CD14-positive monocyte (primary cell): ENCODE data around the gene KASH5. TPM values are rescaled to one million over a fixed set of nuclear protein-coding genes. Genes with fewer than 3 reads are reported as not detected.

ENCODE experiments used
- DNase-seq, 3 donors: peaks; one replicate each; pipeline ENCODE4 v3.0.0-alpha.2; 2011 to 2022
- H2AFZ ChIP-seq: 2 replicates; pipeline ENCODE4 v1.6.0; 2012; ENCODE audit warnings: mild to moderate bottlenecking, low read depth, low read length, inconsistent platforms; ENCODE audit not compliant: insufficient read depth, poor library complexity, severe bottlenecking
- H3K27ac ChIP-seq, 2 donors: 1 replicate in 1 of 2; 2 replicates in 1 of 2; pipeline ENCODE4 v1.5.1; 2012 to 2013; ENCODE audit warnings: low read length in 2 of 2, control low read depth in 1 of 2, inconsistent platforms in 1 of 2, low read depth in 1 of 2, mild to moderate bottlenecking in 1 of 2
- H3K27me3 ChIP-seq, 2 donors: one replicate each; pipeline versions ENCODE4 v1.6.0 to v1.6.1; 2011 to 2013; ENCODE audit warnings: low read length in 2 of 2; ENCODE audit not compliant: control insufficient read depth in 2 of 2, insufficient read depth in 2 of 2
- H3K36me3 ChIP-seq, 2 donors: replicated peaks in 1 of 2; 1 replicate in 1 of 2; 2 replicates in 1 of 2; pipeline versions ENCODE4 v1.5.1 to v1.6.1; 2012 to 2013; ENCODE audit warnings: low read length in 2 of 2, control low read depth in 1 of 2, inconsistent platforms in 1 of 2, mild to moderate bottlenecking in 1 of 2; ENCODE audit not compliant: insufficient read depth in 2 of 2, control insufficient read depth in 1 of 2
- H3K4me1 ChIP-seq, 2 donors: 1 replicate in 1 of 2; 2 replicates in 1 of 2; pipeline versions ENCODE4 v1.5.1 to v1.6.1; 2012 to 2013; ENCODE audit warnings: low read length in 2 of 2, control low read depth in 1 of 2, inconsistent platforms in 1 of 2, mild to moderate bottlenecking in 1 of 2, moderate library complexity in 1 of 2; ENCODE audit not compliant: insufficient read depth in 2 of 2, control insufficient read depth in 1 of 2
- H3K4me2 ChIP-seq: replicated peaks from 2 replicates; pipeline ENCODE3; 2012; ENCODE audit warnings: low read length, moderate library complexity, mild to moderate bottlenecking; ENCODE audit not compliant: poor library complexity, severe bottlenecking; ENCODE audit errors: extremely low read depth
- H3K4me3 ChIP-seq, 3 experiments: fragments of 200-600 bp in 1 of 3; sonication (generic) in 1 of 3; replicated peaks in 1 of 3; 1 replicate in 2 of 3; 2 replicates in 1 of 3; pipeline ENCODE4 v1.5.1; 2011 to 2013; ENCODE audit warnings: low read length in 3 of 3, mild to moderate bottlenecking in 3 of 3, control low read depth in 2 of 3, low read depth in 2 of 3, inconsistent platforms in 1 of 3, moderate library complexity in 1 of 3
- H3K79me2 ChIP-seq: 2 replicates; pipeline ENCODE4 v1.6.0; 2012; ENCODE audit warnings: mild to moderate bottlenecking, control low read depth, inconsistent platforms, low read length, moderate library complexity; ENCODE audit not compliant: insufficient read depth
- H3K9ac ChIP-seq: 2 replicates; pipeline ENCODE4 v1.6.0; 2017; ENCODE audit warnings: low read length, mild to moderate bottlenecking; ENCODE audit not compliant: insufficient read depth, poor library complexity, severe bottlenecking
- H3K9me3 ChIP-seq, 2 donors: replicated peaks in 1 of 2; 1 replicate in 1 of 2; 2 replicates in 1 of 2; pipeline versions ENCODE4 v1.5.1 to v1.6.1; 2012 to 2013; ENCODE audit warnings: low read length in 2 of 2, control low read depth in 1 of 2; ENCODE audit not compliant: control insufficient read depth in 1 of 2, insufficient read depth in 1 of 2
- H4K20me1 ChIP-seq: 2 replicates; pipeline ENCODE4 v1.6.0; 2012; ENCODE audit warnings: mild to moderate bottlenecking, low read length, control low read depth, moderate library complexity; ENCODE audit not compliant: insufficient read depth
- H3K27ac Mint-ChIP-seq, 7 donors: one replicate each; pipeline ENCODE4 v1.8.0; 2020; ENCODE audit warnings: mild to moderate bottlenecking in 7 of 7, mixed read lengths in 7 of 7, moderate library complexity in 6 of 7, inconsistent platforms in 2 of 7
- H3K27me3 Mint-ChIP-seq, 3 donors: one replicate each; pipeline ENCODE4 v1.8.0; 2021 to 2022; ENCODE audit warnings: low read depth in 3 of 3, mild to moderate bottlenecking in 3 of 3, mixed read lengths in 3 of 3, moderate library complexity in 3 of 3, inconsistent platforms in 1 of 3
- H3K36me3 Mint-ChIP-seq, 2 donors: one replicate each; pipeline ENCODE4 v1.8.0; 2020; ENCODE audit warnings: mixed read lengths in 2 of 2, inconsistent platforms in 1 of 2, mild to moderate bottlenecking in 1 of 2
- H3K4me1 Mint-ChIP-seq: one replicate; pipeline ENCODE4 v1.8.0; 2020; ENCODE audit warnings: mild to moderate bottlenecking, mixed read lengths
- H3K4me3 Mint-ChIP-seq, 2 donors: one replicate each; pipeline ENCODE4 v1.8.0; 2020; ENCODE audit warnings: mild to moderate bottlenecking in 2 of 2, mixed read lengths in 2 of 2, moderate library complexity in 1 of 2
- H3K9me3 Mint-ChIP-seq, 7 donors: one replicate each; pipeline ENCODE4 v1.8.0; 2020 to 2022; ENCODE audit warnings: mixed read lengths in 7 of 7, mild to moderate bottlenecking in 6 of 7, moderate library complexity in 6 of 7, inconsistent platforms in 2 of 7
- CTCF ChIP-seq: fragments of 200-600 bp; IDR thresholded peaks from one replicate; pipeline ENCODE4 v1.8.0; 2022; ENCODE audit warnings: antibody characterized with exemption, mild to moderate bottlenecking
- WGBS: methylation state at CpG from one replicate; pipeline ENCODE4 v1.1.5; 2013; ENCODE audit warnings: missing lambda C conversion rate; ENCODE audit not compliant: insufficient coverage; 5-methylcytosine and 5-hydroxymethylcytosine counted together
- intact Hi-C, 2 donors: fragments of 100-400 bp; cut with micrococcal nuclease; formaldehyde crosslinking; loops; one replicate each; pipeline versions ENCODE4 v1.15.0 to v1.15.1; 2023
- polyA plus RNA-seq, 3 donors: library from polyadenylated mRNA; depleted of rRNA in 1 of 3; unstranded in 2 of 3; stranded (reverse) in 1 of 3; fragments of 300-500 nt in 2 of 3; fragments of >200 nt in 1 of 3; fragmentation: Illumina TruSeq in 2 of 3; gene quantifications; 1 replicate in 2 of 3; 2 replicates in 1 of 3; pipeline ENCODE4 v1.2.3, GENCODE V29; 2012 to 2021

Gene KASH5
- polyA plus RNA-seq, 3 donors, result not detected

GRCh38 chr19:49445997-49446396, 57.9 kb downstream of the KASH5 start:
- H3K27me3 ChIP-seq, result peaks cover 12 to 14% of the 10 kb centered on the region in 2 donors
- H3K9me3 ChIP-seq, result peaks cover 0 to 10% of the 10 kb centered on the region in 2 donors
- no peak overlapping the region for H3K27ac ChIP-seq
- peaks cover 43 to 55% of the 10 kb centered on the region in 2 donors for H3K4me1 ChIP-seq
- H2AFZ ChIP-seq, result no peak overlapping the region
- intact Hi-C loops, result no loop called here
- DNase-seq, result no peak
- peaks cover 60% of the 10 kb centered on the region for H3K4me1 Mint-ChIP-seq
- no peak overlapping the region for H3K4me3 Mint-ChIP-seq
- H3K27ac Mint-ChIP-seq, result peak overlapping the region in 3 of 7 donors; percentile 21 to 69 (median 42)
- WGBS, result 85% methylated on average over 3 of the region's 3 CpGs
- H3K79me2 ChIP-seq, result peaks cover 7% of the 10 kb centered on the region
- no peak overlapping the region for H3K4me3 ChIP-seq
- H3K27me3 Mint-ChIP-seq, result peaks cover 13 to 19% (median 15%) of the 10 kb centered on the region in 3 donors
- H3K4me2 ChIP-seq, result no peak overlapping the region
- peaks cover 24 to 33% of the 10 kb centered on the region in 2 donors for H3K36me3 ChIP-seq
- no peak for TF ChIP-seq CTCF
- H4K20me1 ChIP-seq, result no peaks in the 10 kb centered on the region
- peaks cover 47 to 53% of the 10 kb centered on the region in 2 donors for H3K36me3 Mint-ChIP-seq
- H3K9me3 Mint-ChIP-seq, result peaks cover 0 to 12% (median 8%) of the 10 kb centered on the region in 7 donors
- no peak overlapping the region for H3K9ac ChIP-seq

- Histone ChIP-seq H3K4me2 (no peak overlapping the region), H3K27me3 (no peaks in the 10 kb centered on the region), H2AFZ (no peak overlapping the region), H3K9me3 (no peaks in the 10 kb centered on the region), H3K4me1 (peaks cover 44 to 57% of the 10 kb centered on the region in 2 donors), H3K4me3 (no peak overlapping the region), H4K20me1 (no peaks in the 10 kb centered on the region), H3K36me3 (peaks cover 24 to 33% of the 10 kb centered on the region in 2 donors), H3K27ac (no peak overlapping the region), H3K79me2 (peaks cover 21% of the 10 kb centered on the region), H3K9ac (no peak overlapping the region)
- peaks cover 0 to 2% (median 0%) of the 10 kb centered on the region in 7 donors for H3K9me3 Mint-ChIP-seq
- intact Hi-C loops, result no loop called here
- no peak for TF ChIP-seq CTCF
- H3K27me3 Mint-ChIP-seq, result peaks cover 0 to 3% (median 0%) of the 10 kb centered on the region in 3 donors
- 88% methylated on average over 22 of the region's 32 CpGs for WGBS
- no peak for DNase-seq
- H3K4me3 Mint-ChIP-seq, result no peak overlapping the region
- H3K27ac Mint-ChIP-seq, result peak overlapping the region in 5 of 7 donors; percentile 17 to 77 (median 41)
- peaks cover 40 to 50% of the 10 kb centered on the region in 2 donors for H3K36me3 Mint-ChIP-seq
- H3K4me1 Mint-ChIP-seq, result peaks cover 54% of the 10 kb centered on the region
These were observed 59.7 kb downstream of the KASH5 start for GRCh38 chr19:49447485-49448431.
